Measurements from ENCODE around the gene RASL10A.
"Not testable (repeated sequence)": the region's sequence is repeated elsewhere in the genome, so short reads cannot be mapped to it uniquely, and the experiment has no call there.

RASL10A gene, protein sequence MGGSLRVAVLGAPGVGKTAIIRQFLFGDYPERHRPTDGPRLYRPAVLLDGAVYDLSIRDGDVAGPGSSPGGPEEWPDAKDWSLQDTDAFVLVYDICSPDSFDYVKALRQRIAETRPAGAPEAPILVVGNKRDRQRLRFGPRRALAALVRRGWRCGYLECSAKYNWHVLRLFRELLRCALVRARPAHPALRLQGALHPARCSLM

DNA sequence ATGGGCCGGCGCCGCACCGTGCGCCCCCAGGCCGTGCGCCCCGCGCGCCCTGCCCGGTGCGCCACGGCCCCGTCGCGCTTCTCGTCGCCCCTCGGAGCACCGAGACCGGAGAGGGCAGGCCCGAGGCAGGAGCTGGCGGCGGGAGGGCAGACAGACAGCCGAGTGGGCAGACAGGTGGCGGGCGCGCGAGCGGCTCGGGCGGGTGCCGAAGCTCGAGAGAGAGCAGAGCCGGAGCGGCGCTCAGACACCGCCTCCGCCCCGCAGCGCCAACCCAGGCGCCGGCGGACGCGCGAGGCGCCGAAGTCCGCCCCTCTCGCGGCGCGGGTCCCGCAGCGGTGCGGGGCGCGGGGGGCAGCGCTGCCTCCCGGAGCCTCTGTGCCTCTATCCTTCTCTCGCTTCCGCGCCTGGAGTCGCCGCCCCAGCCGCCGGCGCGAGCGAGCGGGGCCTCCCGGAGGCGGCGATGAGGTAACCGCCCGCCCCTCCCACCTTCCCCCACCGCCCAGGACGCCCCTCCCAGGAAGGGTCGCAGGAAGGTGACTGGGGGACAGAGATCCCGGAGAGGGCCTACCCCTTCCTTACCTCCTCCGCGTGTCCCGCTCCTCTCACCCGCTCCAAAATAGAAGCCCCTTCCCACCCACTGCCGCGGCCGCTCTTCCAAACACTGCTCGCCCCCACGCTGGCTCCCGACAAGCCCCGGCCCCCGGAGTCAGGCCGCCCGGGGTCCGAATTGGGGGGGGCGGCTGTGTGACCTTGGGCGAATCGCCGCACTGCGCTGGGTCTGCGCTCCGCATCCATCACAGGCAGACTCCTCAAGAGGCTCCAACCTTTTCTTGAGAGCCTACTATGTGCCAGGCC, at the start of gene RASL10A:
Gene RASL10A (minus strand): TSS at position 412 of the 855 bp plus-strand sequence. CDS start 451 bp downstream, outside the sequence.
- DNase-seq (ENCODE audit: low read depth) = no peak

DNA sequence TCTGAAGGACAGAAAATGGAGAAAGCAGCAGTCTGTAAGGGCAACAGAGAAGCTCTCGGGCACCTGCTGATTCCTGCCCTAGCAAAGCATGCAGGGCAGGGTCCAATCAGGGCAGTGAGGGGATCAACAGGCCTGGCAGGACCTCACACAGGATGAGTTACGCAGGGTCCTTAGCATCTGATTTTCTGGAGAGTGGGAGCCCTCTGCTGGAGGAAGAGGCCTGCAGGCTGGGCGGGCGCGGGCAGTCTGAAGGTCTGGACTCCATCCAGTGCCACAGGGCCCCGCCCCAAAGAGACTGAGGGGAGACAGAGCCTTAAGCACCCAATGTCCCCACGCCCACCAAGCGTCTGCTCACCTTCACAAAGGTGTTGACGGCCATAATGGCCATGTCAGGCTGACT, 44.0 kb upstream of the RASL10A start:
- DNase-seq (ENCODE audit: low read depth) = no peak

DNA sequence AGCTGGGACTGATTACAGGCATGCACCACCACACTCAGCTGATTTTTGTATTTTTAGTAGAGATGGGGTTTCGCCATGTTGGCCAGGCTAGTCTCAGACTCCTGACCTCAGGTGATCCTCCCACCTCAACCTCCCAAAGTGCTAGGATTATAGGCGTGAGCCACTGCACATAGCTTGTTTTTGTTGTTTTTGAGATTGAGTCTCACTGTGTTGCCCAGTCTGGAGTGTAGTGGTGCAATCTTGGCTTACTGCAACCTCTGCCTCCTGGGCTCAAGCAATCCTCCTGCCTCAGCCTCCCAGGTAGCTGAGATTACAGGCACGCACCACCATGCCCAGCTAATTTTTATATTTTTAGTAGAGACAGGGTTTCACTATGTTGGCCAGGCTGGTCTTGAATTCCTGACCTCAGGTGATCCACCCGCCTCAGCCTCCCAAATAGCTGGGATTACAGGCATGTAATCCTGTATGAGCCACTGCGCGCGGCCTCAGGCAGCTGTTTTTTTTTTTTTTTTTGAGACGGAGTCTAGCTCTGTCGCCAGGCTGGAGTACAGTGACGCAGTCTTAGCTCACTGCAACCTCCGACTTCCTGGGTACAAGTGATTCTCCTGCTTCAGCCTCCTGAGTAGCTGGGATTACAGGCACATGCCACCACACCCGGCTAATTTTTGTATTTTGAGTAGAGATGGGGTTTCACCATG, 41.8 kb upstream of the RASL10A start:
- DNase-seq (ENCODE audit: low read depth) = not testable (repeated sequence)

DNA sequence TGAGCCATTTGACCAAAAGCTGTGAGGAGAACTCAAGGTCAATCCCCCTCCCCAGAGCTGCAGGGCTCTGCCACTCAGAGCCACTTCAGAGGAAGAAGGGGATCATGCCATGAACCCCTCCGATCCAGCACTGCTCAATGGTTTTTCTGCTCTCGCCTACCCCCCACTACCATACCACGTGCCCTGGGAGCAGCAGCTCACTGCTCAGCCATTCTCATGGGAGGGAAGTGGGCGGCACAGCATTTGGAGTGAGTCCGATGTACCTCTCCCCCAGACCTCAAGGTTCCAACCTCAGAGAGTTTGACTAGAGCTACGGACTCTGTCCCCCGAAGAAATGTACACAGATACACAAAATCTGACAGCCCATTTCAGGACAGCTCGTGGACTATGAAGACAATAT, 38.4 kb upstream of the RASL10A start:
- no peak for DNase-seq (ENCODE audit: low read depth)

DNA sequence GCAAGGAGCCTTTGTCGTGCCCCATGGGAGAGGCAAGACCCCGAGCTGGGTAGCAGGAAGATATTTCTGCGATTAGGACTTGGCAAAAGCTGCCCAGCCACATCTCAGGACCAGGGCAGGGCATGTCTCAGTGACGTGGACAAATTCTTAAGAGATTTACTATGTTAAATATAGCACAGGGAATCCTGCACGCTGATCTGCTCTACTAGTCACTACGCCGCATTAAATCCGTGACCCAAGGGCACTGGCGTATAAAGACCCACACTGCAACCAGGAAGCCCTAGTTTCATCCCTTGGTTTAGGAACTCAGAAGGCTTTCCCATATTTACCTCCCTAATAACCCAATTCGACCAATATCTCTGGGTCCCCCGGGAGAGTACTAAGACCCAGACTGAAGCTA, 37.8 kb upstream of the RASL10A start:
- no peak for DNase-seq (ENCODE audit: low read depth)

DNA sequence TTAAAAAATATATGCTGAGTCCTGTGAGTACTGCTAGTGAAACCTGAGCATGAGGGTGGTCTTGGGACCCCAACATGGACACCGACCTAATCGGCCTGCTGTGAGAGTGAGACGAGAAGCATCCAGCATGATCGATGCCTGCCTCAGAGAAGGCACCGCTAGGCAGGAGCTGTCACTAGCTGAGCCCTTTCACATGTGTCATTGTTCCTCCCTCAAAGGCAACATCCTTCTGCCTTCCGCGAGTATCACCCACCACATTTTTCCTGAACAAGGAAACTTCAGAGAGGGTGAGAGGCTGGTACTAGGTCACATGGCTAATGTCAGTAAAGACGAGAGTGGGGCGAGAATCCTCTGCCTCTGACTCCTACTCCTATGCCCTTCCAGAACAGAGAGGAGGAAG, 37.3 kb upstream of the RASL10A start:
- no peak for DNase-seq (ENCODE audit: low read depth)

DNA sequence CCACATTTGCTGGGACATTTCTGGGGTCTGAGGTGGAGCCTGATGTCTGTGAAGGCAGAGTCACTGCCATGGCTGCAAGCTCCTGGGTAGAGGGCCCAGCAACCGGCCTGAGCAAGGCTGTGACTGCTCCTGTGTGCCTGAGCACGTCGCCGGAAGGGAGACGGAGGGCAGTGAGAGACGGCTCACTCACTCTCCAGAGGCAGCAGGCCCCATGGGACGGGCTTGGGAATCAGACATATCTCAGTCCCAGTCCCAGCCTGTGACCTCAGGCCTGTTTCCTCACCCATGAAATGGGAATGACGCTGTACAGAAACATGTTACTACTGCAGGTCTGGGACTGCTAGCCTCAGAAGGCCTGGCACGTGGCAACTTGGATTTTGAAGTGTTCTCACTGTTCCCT, 36.4 kb upstream of the RASL10A start:
- no peak for DNase-seq (ENCODE audit: low read depth)

DNA sequence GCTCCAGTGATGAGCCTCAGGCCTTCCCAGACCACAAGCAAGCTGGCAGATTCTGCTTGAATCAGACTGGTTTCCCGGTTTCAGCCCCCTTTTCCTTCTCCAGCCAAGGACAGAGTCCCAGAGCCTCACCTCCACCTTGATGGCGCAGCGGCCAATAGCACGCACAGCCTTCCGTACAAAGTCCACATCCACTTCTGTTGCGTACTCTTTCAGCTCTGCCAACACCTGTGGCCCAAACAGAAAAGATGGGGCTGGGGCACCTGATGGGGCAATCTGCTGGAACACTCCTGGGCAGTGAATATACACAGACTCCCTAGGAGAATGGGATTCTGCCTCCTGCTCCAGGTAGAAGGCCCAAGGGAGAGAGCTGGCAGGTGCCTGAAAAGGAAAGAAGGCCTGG, 35.5 kb upstream of the RASL10A start:
- DNase-seq (ENCODE audit: low read depth) = no peak

DNA sequence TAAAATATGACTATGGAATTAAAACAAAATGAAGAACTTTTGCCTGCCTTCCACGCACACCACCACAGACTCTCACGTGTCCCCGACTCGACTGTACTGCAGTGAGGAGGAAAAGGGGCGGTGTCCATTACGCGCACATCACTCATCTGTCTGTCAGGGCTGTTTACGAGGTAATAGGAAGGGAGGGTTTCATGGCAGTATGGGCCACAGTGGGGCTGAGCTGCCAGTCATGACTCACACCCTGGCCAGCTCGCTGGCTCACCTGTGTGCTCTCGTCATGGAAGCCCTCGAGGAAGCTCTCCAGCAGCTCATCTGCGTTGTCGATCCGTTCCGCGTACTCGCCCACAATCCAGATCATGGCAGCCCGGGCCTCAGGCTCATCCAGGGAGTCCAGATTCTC, 33.5 kb upstream of the RASL10A start:
- no peak for DNase-seq (ENCODE audit: low read depth)

DNA sequence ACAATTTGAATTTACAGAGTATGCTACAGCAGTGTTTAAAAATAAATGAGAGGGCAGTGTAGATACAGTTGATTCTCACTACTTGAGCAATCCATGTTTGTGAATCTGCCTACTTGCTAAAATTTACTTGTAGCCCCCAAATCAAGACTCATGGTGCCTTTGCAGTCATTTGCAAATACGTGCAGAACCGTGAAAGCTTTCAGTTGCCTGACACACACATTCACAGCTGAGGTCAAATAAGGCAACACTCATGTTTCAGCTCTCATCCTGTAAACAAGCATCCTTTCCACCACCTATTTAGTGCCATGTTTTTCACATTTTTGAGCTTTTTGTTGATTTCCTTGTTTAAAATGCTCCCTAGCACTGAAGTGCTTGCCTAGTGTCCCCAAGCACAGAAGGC, 32.5 kb upstream of the RASL10A start:
- no peak for DNase-seq (ENCODE audit: low read depth)

DNA sequence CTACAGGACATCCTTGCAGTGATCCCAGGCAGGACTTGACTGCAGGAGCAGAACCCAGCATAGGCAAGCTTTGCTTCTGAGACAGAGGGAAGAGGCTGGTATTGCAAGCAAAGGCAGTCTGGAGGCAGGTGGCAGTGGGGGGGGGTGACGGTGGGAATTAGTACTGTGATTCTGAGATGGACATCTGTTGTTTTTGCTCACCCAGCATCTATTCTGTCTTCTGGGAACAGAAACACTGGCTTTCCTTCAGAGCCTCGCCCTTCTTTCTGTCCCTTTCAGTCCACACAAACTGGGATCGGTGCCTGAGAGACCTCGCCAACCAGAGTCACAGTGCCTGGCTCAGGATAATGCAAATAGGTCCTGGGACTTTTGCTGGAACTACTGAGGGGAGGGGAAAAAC, 31.2 kb upstream of the RASL10A start:
- no peak for DNase-seq (ENCODE audit: low read depth)

DNA sequence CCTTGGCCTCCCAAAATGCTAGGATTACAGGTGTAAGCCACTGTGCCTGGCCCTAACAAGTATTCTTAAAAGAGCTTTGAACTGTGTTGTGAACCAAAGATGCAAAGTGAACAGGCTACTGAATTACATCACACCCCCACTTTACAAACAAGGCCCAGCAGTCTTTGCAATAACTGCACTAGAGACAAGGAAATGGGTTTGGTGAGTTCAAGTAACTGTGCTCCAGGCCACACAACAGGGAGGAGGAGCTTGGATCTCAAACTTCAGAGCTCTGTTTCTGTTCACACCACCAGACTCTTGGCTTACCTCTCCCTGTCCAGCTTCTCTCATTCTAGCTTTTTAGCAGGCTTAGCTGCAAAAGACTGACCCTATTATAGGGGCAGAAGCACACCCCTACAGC, 30.4 kb upstream of the RASL10A start:
- no peak for DNase-seq (ENCODE audit: low read depth)

DNA sequence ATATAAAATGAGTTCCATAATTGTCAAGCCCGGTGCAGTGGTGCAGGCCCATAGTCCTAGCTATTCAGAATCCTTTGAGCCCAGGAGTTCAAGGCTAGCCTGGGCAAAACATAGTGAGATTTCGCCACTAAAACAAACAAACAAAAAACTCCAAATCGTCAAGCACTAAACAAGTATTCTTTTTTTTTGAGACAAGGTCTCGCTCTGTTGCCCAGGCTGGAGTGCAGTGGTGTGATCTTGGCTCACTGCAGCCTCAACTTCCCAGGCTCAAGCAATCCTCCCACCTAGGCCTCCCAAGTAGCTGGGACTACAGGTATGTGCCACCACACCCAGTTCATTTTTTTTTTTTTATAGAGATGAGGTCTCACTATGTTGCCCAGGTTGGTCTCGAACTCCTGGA, 29.4 kb upstream of the RASL10A start:
- not testable (repeated sequence) for DNase-seq (ENCODE audit: low read depth)

DNA sequence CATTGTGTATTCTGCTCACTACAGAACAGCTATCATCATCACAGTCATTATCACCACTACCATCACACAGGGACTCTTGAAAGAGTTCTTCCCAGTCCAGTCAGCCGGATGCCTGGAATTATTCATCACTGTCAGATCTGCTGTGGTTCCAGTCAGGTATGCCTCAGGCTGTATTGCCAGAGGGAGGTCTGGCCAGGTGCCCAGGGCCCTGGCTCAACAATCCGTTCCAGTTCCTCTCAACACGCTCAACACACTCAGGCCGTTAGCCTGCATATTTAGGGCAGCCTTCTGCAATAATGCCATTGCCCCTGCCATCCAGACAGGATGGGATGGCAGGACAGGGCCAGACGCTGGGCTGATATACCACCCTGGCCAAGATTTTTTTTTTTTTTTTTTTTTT, 28.6 kb upstream of the RASL10A start:
- no peak for DNase-seq (ENCODE audit: low read depth)

DNA sequence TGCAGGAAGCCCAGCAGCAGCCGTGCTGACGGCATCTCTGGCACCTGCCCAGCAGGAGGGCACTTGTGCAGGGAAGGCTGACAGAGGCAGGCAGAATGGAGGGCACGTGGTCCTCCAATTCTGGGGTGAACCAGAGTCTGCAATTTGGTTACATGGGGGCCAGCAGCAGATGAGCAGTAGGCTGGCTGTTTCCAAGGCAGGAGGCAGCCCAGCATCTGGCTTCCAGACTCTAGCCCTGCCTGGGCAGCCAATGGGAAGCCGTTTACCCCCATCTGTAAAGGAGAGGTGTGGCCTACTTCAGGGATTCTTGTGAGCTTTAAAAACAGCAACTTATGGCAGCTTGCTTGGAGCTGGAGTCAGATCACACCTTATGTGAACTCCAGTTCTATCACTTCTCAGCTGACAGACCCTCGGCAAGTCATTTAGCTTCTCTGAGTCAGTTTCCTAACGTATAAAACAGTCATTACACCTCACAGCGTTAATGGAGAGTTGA, 27.9 kb upstream of the RASL10A start:
- no peak for DNase-seq (ENCODE audit: low read depth)

DNA sequence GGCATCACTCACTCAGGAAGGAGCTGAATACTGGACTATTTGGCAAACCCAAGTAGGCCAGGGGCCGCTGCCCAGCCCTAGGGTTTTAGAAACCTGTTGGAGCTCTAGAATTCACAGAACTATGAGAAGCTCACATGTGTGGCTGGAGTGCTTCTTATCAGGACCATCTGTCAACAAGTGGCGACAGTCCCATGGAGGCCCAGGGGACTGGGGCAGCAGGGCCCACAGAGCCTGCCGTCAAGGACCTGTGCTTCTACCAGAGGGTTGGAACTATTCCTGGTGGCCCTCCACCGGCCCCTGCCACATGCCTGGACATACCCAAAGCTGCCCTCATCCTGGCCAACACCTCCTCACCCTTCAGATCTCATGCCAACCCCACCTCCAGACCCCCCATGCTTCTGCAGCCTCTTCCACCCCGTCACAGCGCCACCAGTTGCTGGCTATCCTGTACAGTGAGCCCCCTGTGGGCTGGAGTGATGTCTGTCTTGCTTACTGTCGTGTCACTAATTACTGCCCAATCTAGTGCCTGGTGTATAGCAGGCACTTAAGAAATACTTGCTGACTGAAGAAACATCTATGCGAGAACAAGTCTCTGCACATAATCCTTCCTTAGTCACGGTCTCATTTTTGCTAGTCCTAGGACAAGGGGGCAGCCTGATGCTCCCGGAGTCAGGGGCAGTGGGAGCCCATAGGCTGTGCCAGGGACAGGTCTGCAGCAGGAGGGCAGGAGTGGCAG, 27.2 kb upstream of the RASL10A start:
- DNase-seq (ENCODE audit: low read depth) = no peak

DNA sequence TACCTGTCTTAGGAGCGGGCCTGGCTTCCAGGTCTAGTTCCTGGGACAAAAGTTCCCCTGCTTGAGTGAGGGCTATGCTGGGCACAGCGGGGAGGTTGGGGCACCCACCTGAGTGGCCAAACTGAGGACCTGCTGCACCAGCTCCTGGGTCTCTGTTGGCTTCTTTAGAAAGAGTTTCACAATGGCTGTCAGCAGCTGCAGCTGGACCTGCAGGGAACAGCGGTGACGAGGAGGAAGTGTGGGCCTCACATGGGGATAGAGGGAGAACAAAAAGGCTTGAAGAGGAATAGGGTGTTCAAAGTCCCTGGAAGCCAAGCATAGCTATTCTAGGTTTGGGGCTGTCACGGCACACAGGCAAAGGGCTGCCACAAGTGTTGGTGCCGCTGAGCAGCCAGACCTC, 26.7 kb upstream of the RASL10A start:
- no peak for DNase-seq (ENCODE audit: low read depth)

DNA sequence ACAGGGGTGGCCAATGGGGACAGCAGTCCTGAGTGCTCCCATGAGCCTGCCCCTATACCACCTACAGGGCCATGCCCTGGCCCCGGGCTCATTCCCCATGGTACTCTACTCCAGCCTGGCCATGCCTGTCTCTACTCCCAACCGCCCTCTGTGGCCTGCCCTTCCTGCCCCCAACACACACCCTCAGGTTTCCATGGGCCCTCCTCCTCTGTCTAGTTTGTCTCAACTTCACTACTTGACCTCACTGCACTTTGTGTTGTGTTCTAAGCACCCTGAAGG, 26.3 kb upstream of the RASL10A start:
- DNase-seq (ENCODE audit: low read depth) = no peak

DNA sequence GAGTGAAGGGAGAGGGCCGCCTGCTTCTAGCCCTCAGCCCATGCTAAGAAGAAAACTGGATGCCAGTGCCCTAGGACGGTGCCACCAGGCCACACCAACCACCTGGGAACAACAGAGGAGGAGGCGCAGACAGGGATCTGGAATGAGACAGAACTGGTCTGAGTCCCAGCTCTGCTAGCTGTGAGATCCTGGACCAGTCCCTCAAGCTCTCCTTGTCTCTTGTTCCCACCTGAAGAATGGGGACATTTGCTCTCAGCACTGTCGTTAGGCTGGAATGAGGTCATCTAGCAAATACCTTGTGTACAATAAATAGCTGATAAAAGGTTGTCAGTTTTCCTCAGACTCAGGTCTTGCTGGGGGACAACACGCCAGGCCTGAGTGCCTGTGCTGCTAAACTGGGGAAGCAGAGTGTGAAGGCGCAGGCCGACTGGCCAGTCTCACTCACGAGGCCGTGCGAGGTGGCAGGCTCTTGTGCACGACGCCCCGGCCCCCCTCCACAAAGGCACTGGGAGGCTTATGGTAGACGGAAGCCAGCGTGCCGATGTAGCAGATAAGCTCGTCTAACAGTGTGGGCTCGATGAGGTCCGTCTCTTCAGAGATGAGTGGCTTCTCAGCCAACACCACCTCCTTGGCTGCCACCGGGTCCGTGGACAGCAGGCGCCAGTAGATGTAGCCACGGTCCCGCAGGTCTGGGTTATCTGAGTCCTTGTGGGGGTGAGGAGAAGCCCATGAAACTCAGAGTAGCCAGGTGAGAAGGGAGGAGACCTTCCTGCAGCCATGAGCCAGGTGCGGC, 25.8 kb upstream of the RASL10A start:
- no peak for DNase-seq (ENCODE audit: low read depth)

DNA sequence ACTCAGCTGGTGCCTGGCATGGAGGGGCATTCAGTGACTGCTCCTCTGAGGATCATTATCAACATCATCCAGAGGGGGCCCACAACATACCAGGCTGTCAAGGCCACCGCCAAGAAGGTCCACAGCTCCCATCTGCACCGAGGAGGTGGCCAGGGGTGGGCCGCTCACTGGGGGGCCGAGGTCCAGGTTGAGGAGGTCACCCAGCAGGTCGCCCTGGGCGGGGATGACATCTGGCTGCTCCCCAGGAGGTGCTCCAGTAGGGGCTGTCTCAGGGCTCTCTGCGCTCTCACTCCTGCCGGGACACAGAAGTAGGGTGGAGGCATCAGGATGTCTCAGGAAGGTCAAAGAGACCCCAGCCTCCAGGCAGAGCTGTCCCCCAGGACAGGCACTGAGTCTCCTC, 25.1 kb upstream of the RASL10A start:
- no peak for DNase-seq (ENCODE audit: low read depth)

DNA sequence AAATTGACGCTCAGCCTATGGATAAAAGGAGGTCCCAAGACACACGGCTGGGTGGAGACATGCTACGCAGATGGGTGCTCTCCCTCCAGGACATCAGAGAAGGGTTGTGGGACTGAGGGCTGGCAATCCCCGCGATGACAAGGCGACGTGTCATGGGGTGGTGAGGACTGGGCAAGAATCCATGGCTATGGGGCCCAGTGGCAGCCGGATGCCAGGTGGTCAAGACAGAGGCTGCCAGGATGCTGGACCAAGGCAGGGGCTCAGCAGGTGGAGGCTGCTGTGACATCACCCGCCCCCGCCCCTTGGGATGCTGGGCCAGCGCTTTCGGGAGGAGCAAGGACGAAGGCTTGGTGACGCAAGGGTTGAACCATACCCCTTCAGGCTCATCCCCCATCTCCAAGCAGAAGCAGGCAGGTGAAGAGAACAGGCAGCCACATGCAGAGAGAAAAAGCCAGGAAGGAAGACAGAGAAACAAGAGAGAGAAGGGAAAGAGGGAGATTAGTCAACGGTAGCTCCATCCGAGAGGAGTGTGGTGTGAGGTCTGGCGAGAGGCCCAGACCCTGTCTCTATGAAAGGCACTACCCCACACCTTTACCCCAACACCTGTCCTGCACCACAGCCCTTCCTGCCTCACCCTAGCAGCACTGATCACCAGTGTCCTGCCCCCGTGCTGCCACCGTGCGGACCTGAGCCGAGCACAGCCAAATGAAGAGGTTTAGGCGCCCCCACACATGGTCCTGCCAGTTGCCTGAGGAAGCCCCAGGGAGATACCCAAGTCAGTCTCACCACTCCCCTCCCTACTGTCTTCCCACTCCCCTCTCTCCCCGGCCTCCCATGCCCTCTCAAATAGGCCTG, 24.1 kb upstream of the RASL10A start:
- no peak for DNase-seq (ENCODE audit: low read depth)

Data from stimulated activated CD4-positive, alpha-beta T cell treated with anti-CD3 and anti-CD28 coated beads, Interleukin-2, amount 100 ng/mL, for 4 hours (primary cell).